ENCODE data around the gene MAP4K4.

The MAP4K4 gene

DNA sequence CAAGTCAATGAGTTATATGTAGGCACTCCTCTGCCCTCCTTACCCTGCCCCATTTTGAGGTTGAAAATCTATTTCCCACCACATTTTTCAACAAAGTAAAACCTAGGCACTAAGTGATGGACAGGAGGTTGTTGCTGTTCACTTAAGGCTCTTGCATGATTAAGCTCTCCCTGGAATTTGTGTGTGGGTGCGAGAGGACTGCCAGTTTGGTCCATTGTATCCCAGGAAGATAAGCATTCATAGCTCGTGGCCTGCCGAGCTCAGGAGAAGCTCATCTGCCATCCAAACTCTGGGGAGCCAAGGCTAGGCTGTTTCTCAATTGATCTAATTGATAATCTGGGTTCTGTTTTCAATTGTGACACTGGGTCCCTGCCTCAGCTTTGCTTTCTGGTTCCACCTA lies 4.7 kb upstream of the MAP4K4 start:
- DNase-seq (ENCODE audit: low spot score), result no peak

DNA sequence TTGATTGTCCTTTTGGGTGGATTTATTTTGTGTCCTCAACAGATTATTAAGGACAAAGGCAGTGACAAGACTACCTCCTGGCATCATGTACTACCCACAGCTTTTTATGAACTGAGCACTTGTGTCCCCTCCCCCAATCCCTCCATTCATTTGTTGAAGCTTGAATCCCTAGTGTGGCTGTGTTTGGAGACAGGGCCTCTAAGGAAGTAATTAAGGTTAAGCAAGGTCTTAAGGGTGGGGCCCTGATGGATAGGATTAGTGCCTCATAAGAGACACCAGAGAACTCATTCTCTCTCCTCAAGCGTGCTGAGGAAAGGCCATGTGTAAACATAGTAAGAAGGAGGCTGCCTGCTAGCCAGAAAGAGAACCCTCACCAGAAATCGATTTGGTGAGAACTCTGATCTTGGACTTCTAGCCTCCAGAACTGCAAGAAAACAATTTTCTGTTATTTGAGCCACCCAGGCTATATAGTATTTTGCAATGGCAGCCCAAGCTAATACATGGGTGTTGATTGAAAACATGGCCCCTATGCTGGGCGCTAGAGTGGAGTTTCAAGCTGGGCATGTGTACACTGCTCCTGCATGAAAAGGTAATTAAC lies 3.4 kb upstream of the MAP4K4 start:
- DNase-seq (ENCODE audit: low spot score), result no peak

DNA sequence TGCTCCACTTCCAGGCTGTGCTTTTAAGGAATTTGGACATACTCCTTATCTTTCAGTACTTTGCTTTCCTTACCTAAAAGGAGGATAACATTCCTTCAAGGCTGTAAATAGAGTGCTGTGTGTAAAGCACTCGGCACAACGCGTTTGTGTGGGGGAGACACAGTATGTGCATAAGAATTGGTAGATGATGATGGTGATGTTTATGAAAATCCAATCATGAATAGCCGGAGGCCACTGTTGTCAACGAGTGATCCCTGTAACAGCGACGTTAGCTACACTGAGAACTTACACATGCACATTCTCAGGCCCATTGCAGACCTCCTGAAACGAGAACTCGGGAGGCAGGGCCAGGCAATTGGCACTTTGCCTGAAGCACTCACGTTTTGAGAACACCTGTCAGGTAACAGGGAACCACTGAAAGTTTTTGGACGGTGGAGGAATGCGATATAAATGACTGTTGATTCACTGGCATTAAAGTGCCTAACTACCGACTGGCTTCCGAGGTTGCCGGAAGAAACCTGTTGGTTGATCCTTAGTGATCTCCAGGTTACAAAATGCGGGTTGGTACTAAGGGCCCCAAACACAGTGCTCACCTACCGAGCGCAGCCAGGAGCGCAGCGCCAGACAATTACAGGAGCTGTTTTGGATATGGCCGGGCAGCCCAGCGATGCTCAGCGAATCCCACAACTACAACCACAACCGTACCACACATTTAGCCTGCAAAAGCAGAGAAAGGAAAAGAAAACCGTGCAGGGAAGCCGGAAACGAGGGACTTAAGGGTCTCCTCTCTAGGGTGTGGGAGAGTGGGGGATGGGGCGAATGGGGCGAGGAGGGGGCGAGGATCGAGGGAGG lies 1.0 kb upstream of the MAP4K4 start:
- DNase-seq (ENCODE audit: low spot score), result peak; percentile 20

GRCh38 chr2:101698014-101698843 lies 722 bp downstream of the MAP4K4 start:
- DNase-seq (ENCODE audit: low spot score), result peak; percentile 18

DNA sequence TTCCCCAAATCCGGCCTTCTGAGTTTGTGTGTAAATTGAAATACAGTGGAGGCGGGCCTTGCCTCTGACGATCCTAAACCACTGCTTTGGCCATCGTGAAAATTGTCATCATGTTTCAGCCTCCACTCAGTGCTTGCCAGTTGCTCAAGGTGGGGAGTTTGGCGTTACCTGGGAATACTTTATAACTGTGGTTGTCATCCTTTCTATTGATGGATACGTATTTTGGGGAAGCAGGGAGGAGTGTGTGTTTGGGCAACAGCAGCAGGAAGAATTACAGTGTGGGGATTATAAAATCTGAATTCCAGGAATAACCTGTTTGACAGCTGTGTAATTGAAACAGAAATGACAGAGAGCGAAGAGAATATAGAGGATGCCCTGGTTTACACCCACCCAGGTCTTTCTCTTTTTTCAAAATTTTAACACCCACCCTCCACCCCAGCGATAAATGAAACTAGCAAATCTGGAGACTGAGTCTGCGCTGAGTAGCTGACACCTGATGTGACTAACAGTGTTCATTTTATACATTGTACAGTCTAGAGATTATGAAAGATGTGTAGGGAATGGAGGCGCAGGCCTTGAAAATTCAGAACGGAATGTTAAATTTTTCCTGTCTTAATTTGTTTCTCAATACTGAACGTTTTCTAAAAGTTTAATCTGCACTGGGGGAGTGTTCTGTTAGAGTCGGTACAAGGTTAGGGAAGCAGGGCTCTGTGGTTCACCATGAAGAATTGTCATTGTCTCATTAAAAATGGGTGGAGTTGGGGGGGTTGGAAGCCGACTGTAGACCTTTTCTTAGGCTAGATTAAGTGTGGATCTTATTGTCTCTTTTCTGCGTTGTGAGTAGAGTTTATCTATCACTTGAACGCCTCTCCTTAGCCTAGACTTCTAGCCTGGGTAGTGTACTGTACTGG lies 1.6 kb downstream of the MAP4K4 start:
- DNase-seq (ENCODE audit: low spot score), result peak; percentile 40

GRCh38 chr2:101699755-101700461 lies 2.4 kb downstream of the MAP4K4 start:
- DNase-seq (ENCODE audit: low spot score), result no peak

- DNase-seq (ENCODE audit: low spot score), result peak; percentile 12
Measured at GRCh38 chr2:101704046-101704466, 6.5 kb downstream of the MAP4K4 start.

- no peak for DNase-seq (ENCODE audit: low spot score)
Measured at GRCh38 chr2:101704816-101705578, 7.5 kb downstream of the MAP4K4 start.

- DNase-seq (ENCODE audit: low spot score), result no peak
Measured at GRCh38 chr2:101706121-101706818, 8.8 kb downstream of the MAP4K4 start.

DNA sequence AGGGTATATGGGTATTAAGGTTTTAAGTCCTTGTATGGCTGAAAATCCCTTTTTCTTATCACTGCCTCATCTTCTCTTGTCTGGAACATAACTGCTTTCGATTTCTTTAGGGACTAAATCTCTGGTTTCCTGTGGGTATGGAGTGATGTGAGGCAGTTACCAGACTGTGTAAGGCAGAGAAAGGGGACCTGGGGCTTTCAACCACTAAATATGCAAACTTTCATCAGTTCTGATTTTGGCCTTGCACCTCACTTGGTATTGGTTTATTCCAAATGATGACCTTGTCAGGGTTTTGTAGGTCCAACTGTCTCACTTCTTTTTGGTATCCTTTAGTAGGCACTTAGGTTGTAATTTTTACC lies 9.3 kb downstream of the MAP4K4 start:
- peak; percentile 52 for DNase-seq (ENCODE audit: low spot score)

DNA sequence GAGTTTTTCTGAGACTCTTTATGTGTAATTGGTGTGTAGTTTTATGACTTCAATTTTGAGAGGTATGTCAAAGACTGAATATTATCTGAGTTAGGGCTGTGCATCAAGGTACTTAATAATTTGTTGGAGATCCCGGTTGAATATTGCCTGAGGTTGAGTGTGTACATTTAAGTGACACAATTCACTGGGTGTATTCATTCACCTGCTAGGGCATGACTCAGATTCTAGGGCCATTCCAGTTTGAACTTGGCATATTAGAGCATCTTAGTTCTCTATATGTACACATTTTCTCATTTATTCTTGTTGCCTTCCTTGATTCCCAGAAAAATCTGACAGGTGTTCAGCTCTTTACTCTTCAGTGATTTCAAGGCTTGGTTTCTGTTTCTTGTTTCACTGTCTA lies 12.5 kb downstream of the MAP4K4 start:
- no peak for DNase-seq (ENCODE audit: low spot score)

DNA sequence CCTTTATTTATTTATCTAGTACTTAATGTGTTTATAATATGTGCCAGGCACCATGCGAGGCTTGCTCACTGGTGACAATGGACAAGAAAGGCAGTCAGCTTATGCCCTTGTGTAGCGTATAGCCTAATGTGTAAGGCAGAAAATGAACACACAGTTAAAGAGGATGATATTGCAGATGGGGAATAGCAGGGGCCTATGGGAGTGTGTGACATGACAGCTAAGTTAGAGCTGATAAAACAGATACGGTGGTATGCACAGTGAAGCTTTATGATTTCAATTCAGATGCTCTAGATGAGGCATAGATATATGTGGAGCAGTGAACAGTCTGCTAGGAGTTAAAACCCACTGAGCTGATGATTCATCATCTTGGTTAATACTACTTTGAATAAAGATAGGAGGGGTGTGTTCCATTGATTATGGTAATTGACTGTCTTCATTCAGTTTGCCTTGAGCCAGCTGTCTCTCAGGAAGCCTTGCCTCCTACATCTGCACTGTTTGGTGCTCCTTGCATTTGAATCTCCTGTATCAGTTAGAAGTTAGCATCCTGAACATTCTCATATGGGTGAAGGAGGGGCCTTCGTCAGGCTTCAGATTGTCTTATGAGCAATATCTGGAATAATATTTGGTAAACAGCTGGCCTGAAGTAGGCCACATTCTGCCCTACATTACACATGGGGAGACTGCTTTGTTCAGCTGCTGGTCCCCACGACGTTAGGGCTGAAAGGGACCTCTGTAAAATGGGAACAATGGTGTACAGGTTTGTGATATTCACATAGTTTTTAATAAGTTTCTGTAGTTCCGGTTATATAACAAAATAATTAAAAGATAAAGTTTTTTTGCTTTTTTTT lies 13.2 kb downstream of the MAP4K4 start:
- peak; percentile 60 for DNase-seq (ENCODE audit: low spot score)

DNA sequence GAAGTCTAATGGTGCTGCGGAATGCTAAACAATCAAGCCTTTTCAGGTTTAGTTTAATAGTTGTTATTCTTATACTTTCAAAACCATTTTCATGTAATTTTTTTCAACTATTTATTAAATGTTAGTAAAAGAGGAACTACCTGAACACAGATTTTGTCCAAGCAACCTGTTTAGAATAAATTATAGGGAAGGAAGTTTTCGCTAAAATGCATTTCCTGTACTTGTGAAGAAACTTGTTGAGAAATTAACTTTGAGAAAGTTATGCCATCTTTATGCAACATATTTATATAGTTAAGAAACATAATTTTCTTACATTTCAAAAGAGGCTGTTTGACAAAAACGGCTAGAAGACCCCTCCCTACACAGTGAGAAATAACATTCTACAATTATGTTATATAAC lies 16.6 kb downstream of the MAP4K4 start:
- DNase-seq (ENCODE audit: low spot score), result no peak

DNA sequence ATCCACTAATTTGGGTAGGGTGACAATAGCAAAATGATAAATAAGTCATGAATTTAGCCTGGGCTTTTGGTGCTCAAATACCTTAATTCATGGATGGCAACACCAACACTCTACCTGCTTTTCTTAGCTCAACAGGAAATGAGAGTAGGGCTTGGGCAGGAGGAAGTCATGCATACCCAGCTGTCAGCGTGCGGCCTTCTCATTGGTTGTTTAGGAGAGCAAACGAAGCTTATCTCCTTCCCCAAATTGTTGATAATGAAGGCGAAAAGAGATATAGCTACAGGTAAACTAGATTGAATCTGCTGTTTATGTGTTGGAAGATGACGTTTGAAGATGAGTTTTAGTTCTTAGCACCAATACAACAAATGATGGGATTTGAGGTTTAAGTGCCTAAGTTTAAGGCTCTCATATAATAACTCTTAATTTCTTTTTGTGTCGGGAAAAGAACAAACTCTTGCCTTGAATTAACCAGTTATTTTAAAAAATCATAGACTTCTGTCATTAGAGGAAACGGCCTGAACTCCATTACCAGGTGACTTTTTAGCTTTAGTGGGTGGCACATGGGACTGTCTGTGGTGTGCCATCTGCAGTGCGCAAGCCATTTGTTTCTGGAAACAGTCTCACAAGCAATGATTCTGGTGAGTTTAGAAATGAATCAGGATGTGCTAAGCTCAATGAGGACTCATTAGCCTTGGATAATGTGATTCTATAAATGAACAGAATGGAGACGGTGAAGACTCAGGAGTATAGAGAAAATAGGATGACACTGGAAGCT lies 19.8 kb downstream of the MAP4K4 start:
- peak; percentile 64 for DNase-seq (ENCODE audit: low spot score)

DNA sequence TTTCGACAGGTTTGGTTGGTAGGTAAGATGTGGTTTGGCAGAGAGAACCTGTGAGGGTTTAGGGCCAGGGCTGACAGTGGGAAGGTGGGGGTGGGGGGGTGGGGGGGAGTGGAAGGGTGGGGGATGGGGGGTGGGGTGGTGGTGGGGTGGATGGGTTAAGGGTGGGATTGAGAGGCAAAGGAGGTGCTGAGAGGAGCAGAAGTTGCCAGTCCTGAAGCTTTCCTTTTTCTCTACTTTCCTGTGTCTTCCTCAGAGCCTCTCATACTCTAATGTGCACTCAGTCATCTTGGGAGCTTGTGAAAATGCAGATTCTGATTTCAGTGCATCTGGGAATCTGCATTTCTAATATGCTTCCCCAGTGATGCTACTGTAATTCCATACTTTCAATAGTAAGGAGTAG lies 21.0 kb downstream of the MAP4K4 start:
- DNase-seq (ENCODE audit: low spot score), result no peak

DNA sequence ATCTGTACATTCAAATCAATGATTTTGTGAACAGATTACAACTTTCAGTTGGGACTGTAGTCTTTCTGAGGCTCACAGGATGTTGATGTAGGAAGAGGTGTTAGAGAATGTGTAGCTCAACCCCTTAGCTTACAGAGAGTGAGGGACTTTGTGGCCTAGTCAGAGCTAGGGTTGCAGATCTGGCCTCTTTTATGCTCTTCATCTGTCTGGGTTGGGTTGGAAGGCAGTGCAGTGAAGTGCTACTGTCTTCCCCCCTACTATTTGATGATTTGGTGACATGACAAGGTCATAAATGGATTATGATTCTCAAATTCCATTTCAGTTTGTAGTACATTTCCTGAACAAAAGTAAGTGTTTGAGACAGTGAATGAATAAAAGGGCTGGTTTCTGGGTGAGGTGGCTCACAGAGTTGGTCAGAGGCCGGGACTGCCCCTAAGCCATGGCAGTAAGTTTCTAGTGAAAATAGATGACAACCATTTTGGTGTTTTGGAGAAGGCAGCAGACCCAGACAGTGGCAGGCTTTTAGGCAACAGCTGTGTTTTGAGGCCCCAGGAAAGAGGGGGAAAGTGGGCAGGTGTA lies 21.6 kb downstream of the MAP4K4 start:
- peak; percentile 49 for DNase-seq (ENCODE audit: low spot score)

DNA sequence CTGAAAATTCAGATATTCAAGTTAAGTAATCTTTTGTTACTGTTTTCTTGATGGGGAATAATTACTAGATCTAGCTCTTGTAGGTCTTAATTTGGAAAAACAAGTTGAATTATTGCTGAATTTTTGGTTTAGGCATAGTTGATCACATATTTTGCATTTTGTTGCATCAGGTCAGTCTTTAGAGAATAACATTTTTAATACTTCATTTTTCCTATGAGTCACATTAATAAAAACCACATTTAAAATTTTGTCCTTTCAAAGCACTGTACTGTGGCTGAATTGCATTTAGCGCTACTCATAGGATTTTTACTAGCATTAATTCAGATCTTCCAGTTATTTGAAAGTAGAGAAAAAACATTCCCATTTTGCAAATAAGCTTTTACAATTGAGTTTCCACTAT lies 23.2 kb downstream of the MAP4K4 start:
- no peak for DNase-seq (ENCODE audit: low spot score)

DNA sequence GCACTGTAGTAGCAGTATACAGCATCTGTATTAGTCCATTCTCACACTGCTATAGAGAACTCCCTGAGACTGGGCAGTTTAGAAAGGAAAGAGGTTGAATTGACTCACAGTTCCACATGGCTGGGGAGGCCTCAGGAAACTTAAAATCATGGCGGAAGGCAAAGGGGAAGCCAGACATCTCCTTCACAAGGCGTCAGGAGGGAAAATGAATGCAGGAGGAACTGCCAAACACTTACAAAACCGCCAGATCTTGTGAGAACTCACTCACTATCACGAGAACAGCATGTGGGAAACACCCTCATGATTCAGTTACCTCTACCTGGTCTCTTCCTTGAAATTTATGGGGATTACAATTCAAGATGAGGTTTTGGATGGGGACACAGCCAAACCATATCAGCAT lies 25.4 kb downstream of the MAP4K4 start:
- DNase-seq (ENCODE audit: low spot score), result no peak

Measured in CD4-positive, alpha-beta T cell treated with Interleukin-15 for 4 hours (primary cell).